Measurements from ENCODE around the gene LCOR.
"Not testable (repeated sequence)": the region's sequence is repeated elsewhere in the genome, so short reads cannot be mapped to it uniquely, and the experiment has no call there.

Gene LCOR

DNA sequence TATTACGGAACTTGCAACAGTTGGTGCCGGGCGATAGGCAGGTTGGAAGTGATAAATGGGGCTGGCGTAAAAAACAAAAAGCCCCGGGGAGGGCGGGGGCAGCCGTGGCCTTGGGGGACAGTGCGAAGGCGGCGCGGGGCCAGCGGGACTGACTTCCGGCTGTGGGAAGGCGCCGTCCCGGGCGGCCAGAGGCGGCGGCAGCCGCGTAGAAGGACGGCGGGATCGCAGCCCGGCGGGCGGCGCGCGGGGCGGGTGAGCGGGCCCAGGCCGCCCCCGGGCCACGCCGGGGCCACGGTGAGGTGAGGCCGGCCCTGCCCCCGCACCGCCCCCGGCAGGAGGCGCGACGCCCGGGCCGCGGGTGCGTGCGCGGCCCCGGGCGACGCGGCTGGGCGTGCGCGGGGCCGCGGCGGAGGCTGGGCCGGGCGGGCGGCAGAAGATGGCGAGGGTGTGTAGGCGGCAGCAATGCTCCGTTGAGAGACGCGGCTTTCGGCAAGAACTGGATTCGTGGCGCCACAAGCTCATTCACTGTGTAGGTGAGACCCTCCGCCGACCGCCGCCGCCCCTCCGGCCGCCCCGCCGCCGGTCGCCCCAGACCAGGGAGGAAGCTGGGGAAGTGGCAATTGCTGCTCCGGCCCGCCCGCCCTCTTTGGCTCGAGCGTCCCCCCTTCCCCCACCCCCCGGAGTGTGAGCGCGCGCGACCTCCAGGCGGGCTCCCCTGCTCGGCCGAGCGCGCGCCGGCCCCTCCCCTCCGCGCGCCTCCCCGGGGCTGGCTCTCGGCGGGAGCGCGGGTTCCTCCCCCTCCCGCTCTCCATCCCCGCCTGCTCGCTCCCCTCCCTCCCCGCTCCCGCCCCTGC lies at the start of gene LCOR:
Gene LCOR (plus strand): TSS at position 432 of the 854 bp plus-strand sequence. CDS start 116,760 bp downstream, outside the sequence.
- DNase-seq, result peak; percentile 45 to 51

DNA sequence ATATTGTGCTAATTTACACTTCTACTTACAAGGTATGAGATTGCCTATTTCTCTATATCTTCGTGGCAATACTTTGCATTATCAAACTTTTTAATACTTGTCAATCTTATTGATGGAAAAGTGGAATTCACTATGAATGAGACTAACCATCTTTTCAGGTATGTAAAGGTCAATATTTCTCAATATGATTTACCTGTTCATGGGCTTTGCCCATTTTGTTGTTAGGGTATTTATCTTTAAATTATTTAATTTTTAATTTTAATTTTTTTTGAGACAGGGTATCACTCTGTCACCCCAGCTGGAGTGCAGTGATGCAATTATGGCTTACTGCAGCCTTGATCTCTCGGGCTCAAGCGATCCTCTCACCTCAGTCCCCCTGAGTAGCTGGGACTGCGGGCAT lies 47.8 kb upstream of the LCOR start:
- no peak for DNase-seq

DNA sequence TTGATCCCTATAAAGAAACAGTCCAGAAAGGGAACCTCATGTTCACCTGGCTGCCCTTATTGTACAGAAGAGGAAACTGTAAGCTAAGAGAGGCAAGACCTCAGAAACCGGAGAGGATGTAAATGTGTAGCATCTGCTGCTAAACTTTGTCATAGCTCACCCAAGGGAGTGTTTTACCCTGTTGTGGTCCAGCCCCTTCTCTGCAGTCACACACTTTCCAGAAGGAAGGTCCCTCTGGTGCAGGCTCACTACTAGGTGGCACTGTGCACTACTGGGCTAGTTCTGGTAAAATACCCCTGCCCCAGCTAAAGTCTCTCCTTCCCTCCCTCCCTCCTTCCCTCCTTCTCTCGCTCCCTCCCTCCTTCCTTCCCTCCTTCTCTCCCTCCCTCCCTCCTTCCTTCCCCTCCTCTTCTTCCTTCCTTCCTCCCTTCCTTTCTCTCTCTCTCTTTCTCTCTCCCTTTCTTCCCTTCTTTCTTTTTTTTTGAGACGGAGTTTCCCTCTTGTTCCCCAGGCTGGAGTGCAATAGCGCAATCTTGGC lies 42.5 kb upstream of the LCOR start:
- DNase-seq, result peak in 1 of 2 experiments; percentile 40

DNA sequence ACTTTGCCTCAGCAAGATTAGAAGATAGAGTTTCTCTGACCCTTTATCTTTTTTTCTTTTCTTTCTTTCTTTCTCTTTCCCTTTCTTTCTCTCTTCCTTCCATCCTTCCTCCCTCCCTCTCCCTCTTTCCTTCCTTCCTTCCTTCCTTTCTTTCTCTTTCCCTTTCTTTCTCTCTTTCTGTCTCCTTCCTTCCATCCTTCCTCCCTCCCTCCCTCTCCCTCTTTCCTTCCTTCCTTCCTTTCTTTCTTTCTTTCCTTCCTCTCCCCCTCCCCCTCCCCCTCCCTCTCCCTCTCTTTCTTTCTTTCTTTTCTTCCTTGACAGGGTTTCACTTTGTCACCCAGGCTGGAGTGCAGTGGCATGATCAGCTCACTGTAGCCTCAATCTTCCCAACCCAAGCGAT lies 40.2 kb upstream of the LCOR start:
- DNase-seq, result no peak

DNA sequence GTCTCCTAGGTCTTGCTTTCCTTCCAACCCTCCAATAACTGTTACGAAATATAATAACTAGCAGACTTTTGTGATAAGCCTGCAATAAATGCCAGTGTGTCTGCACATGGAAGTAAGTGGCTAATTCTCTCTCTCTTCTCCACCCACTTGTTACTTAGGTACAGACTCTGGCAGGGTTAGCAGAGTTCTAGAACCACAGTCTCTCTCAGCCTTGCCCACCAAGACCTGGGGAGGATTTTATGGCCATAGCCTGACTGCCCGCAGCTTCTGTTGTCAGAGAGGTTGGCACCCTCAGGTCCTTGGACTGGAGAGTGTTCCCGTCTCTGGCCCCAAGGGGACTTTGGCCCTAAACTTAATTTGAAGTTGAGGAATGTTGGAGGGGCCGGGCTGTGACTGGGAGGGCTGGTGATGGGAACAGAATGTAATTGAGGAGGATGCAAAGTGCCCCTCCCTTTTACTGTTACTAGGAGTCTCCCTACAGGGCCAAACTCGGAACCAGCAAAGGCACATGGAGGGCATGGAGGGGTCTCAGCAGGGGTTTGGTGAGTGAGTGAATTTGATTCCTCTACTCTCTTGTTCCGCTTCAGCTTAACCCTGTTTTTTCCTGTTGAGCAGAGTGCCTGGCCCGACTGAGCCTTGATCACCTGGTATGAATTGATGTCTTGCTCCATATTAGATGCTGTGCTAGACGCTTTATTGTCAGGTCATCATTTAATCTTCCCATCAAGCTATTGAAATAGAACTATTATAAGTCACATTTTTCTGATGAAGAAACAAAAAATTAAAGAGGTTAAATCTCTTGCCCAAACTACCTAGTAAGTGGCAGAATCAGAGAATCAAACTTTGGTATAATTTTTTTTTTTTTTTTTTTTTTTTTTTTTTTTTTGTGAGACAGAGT lies 37.0 kb upstream of the LCOR start:
- no peak for DNase-seq

DNA sequence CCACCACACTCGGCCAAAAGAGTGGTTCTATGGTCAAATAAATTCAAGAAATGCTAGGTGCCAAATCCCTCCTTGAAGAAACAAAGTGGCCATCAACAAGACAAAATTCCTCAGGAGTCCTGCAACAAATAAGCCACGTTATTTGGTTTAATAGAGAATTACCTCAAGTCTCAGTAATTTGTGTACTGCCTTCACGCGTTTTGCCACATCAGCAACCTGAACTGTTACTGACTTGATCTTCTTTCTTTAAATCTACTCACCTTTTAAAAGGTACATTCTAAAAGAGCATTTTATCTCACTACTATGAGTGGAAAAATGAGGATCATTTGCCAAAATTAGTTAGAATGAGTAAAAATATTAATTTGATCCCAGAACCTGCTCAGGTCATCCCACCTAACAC lies 34.6 kb upstream of the LCOR start:
- DNase-seq, result no peak

DNA sequence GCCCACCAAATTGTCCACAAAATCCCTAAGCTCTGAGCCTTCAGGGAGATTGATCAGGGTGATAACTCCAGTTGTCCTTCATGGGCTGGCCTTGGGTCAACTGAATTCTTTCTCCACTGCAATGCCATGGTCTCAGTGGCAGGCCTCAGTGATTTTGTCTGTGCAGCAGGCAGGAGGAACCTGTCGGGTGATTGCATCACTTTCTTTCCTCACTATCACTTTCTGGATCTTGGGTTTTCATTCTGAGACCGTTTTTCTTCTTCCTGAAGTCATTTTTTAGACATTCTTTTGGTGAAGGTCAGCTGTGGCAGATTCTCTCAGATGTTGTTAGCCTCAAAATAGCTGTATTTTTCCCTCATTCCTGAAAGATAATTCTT lies 28.8 kb upstream of the LCOR start:
- no peak for DNase-seq

DNA sequence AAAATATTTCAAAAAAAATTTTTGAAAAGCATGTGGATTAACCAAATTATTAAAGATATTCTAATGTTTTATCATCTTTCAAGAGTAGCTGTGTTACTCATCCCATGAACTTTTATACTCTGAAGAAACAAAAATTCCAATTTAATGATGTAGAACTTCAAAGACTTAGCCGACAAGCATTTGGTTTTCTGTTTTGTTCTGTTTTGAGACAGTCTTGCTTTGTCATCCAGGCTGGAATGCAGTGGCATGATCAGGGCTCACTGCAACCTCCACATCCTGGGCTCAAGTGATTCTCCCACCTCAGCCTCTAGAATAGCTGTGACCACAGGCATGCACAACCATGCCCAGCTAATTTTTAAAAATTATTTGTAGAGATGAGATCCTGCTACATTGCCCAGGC lies 17.8 kb upstream of the LCOR start:
- DNase-seq, result no peak

DNA sequence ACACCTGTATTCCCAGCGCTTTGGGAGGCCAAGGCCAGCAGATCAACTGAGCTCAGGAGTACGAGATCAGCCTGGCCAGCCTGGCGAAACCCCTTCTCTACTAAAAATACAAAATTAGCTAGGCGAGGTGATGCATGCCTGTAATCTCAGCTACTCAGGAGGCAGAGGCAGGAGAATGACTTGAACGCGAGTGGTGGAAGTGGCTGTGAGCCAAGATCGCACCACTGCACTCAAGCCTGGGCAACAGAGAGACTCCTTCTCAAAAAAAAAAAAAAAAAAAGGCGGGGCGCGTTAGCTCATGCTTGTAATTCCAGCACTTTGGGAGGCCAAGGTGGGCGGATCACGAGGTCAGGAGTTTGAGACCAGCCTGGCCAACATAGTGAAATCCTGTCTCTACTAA lies 13.1 kb upstream of the LCOR start:
- DNase-seq, result not testable (repeated sequence)

DNA sequence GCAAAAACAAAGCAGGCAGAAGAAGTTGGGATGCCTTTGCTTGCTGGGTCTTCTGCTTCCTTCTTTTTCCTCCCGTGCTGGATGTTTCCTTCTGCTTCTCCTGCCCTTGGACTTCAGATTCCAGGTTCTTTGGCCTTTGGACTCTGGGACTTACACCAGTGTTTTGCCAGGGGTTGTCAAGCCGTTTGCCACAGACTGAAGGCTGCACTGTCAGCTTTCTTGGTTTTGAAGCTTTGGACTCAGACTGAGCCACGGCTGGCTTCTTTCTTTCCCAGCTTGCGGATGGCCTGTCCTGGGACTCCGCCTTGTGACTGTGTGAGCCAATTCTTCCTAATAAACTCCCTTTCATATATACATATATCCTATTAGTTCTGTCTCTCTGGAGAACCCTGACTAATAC lies 11.3 kb upstream of the LCOR start:
- DNase-seq, result no peak

DNA sequence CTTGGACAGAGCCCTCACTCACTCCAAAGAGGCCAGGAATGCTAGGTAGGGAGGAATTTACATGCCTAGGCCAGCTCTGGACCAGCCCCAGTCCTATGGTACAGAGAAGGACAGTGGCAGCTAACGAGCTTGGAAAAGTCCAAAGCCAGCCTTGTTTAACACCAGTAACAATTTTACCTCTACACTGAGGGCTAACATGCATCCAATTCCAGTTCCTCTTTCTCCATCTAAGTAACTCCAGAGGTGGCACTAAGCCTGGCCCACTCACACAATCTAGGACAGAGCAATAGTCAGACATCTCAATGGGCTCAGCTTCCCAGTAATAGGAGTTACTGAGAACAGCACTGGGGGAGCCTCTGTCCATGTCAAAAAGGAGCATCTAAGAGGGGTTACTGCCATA lies 5.7 kb upstream of the LCOR start:
- no peak for DNase-seq

DNA sequence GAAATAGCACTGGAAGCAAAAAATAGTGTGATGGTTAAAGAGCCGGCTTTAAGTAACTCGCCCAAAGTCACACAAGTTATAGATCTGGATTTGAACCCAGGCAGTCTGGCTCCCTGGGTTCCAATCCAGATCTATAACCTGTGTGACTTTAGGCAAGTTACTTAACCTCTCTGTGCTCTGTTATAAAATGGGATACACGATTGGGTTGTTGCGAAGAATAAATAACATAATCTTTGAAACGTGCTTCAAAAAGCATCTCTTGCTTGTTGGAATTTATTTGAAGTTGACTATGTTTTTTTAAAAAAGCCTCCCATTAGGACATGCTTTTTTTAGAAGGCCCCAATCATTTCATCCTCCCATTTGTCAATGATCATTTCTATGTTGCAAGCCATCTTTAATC lies 3.5 kb upstream of the LCOR start:
- no peak for DNase-seq

DNA sequence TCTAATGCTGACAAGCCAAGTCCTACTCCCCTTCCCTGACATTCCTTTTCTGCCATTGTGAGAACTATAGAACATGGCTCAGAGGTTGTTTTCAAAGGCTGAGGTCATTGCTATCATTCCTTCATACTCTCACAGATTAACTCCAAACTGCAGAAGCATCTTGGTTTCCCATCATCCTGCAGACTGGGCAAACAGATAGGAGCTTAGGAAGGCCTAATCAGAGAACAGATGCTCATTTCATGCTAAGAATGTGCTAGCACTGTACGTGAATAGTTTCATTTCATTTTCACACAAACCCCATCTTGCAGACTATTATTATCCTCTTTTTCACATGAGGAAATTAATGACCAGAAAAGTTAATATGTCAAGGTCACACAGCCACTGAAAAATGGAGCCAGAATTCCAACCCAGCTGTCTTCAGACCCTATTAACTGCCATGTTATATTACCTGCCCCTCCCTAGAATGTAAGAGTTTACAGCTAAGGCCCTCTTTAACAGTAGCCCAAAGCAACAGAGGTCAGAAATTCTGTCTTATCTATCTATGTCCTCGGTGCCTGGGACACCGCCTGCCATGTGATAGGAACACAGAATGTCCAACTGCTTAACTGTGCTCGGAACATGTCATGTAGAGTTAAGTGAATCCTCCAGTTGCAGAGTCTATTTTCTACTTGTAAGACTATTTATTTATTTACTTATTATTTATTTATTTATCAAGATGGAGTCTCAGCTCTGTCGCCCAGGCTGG lies 2.9 kb upstream of the LCOR start:
- DNase-seq, result peak in 1 of 2 experiments; percentile 10

DNA sequence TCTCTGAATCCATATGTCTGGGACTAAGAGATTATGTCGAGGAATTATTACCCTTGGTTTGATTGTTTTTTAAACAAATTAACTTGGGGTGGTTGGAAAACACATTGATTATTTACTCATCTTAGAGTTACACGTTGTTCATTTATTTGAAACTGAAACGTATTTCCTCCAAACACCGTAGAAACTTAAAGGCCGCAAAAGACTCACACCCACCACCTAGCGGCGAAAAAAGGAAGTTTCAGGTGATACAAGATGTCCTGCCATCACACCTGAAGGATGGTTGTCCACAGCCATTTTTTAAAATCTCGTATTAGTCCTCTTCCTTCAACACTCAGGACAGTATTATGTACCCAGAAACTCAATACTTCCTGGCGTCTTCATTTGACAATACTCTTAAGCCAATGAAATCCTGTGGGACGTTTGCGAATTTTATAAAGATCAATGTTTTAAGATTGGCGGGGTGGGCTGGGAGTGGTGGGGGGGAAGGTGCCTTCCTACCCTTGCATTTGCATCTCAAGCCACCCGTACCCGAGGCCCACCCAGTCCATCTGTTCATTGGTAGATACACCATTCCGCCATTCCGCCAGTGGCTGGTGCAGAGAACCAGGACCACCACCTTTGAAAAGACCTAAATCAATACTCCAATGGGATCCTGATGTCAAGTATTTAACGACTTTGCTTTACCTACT lies 1.4 kb upstream of the LCOR start:
- peak in 1 of 2 experiments; percentile 54 for DNase-seq

DNA sequence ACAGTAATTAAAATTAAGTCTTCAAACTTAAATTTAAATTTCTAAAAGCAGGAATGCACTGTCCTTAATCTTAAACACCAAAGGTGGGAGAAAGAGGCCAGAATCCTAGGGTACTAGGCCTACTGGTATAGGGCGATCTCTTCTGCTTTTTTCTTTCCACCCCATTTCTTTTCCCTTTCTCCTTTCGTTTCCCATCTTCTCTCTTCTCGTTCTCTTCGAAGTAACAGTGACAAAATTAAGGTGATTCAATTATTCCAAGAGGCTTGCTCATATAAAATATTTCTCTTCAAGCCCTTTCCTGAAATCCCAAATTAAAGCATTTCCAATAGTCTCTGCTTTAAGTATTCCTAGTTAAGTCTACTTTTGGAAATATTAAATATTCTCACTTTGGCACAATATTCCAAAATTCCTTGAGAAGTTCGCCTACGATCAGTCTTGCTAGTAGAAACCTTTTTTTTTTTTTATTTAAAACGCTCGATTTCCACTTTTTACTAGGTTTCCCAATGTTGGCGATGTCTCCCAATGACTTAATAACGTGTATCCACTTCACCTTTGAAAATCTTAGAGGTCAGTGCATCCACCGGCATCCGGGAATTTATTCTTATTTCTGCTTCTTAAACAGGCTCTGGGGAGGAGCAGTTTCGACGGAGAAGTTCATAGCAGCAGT lies 765 bp upstream of the LCOR start:
- DNase-seq, result no peak

DNA sequence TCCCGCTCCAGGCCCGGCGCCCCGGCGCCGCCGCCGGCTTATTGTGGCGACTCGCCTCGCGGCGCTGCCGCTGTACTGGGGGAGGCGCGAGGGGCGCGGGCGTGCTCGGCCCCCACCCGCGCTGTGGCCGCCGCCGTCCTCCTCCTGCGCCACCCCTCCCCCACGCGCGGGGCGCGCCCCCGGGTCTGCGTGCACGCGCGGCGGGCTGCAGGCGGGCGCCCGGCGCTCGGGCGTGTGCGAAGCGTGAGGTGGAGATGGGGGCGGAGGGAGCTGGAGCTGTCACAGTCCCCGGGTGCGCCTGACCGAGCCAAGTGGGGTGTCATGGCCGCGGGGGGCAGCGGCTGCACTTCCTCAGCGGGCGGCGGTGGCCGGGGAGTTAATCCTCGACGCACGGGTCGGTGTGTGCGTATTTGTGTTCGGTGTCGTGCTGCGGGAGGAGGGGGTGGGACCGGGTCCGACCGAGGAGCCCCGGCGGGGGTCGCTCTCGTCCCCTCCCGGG lies 672 bp downstream of the LCOR start:
- peak in 1 of 2 experiments; percentile 51 for DNase-seq

DNA sequence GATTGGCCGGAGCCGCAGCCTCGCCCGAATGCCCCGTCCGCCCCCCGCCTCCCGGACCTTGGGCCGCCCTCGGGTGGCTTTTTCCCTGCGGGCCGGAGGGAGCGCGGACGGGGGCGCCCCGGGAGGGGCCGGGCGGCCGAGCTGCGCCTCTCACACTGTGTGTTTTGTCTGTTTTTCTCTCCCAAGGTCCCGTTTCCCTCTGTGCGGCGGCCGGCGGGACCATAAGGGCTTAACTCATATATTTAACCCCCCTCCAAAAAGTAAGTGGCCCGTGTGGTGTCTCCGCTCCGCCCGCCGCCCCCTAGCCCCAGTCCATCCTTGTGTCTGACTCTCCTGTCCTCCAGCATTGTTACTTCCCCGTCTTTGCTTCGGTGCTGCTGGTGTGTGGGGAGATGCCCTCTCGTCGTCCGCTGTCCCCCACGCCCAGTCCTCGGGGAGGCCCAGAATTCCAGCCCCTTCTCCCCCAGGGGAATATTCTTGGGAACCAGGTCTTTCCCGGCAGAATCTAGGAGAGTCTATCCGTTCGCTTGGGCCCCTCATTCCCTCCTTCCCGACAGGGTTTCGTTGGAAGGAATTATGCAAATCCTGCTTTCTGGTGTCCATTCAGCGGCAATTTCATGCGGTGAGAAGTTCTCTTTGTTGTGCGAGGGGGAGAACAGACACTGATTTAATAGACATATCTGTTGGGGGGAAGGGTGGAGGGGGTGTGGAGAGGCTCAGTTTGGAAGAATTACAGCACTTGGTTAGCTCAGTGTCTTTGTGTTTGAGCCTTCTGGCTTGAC lies 1.3 kb downstream of the LCOR start:
- DNase-seq, result peak in 1 of 2 experiments; percentile 18

DNA sequence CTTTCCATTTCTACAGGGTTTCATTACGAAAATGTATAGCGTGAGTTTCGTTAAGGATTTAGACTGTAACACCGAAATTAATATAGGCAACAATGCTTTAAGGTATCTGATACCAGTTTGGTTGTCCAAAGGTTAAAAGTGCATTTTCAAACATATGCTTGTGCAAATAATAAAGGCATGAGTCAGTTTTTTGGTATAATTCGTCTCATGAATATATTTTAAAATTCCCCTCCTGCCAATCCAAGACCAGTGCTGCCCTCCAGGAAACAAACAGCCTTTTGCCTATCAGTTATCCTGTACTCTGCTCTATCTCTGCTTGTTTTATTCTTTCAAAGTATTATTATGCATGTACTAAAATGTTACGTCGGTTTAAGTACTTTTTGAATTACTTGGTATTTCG lies 2.0 kb downstream of the LCOR start:
- DNase-seq, result no peak

DNA sequence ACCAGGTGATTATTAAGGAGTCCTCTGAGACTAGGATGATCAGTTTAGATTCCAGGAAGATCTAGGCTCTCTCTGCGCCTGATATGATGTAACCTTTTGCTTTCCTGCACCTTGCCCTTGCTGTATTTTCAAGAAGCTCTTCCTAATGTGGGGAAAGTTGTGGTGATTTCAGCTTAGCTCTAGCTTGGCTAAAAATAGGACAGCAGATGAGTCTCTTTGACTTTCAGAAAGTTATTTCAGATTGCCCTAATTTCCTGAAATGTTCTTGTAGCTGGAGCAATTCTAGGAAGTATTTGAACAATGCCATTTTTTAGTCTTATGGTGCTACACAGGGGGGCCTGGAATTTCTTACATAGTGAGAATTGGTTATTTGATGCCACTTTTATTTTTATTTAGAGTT lies 3.8 kb downstream of the LCOR start:
- DNase-seq, result no peak

DNA sequence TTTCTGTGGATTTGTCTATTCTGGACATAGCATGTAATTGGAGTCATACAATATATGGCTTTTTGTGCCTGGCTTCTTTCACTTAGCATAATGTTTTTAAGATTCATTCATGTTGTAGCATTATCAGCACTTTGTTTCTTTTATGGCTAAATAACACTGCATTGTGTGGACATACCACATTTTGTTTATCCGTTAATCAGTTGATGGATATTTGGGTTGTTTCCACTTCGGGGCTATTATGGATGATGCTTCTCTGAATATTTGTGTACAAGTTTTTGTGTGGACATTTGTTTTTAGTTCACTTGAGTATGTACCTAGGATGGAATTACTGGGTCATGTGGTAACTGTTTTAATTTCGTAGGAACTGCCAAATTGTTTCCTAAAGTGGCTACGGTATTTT lies 6.4 kb downstream of the LCOR start:
- DNase-seq, result no peak

Data from NCI-H524 (cell line).